Left ventricle myocardium inferior (tissue), 1 donor: ENCODE results near the gene C9orf40. TPM values are rescaled to one million over a fixed set of nuclear protein-coding genes. Genes with fewer than 3 reads are reported as not detected.

Experiments
- DNase-seq: peaks from one replicate; pipeline ENCODE4 v3.0.0-alpha.2; 2020
- H3K27ac ChIP-seq: fragments of 200-600 bp; replicated peaks from 2 replicates; pipeline ENCODE4 v1.8.0; 2021
- H3K27me3 ChIP-seq: fragments of 200-600 bp; 2 replicates; pipeline ENCODE4 v1.8.0; 2021; ENCODE audit warnings: low read depth
- H3K36me3 ChIP-seq: fragments of 200-600 bp; 2 replicates; pipeline ENCODE4 v1.8.0; 2021
- H3K4me1 ChIP-seq: fragments of 200-600 bp; 2 replicates; pipeline ENCODE4 v1.8.0; 2021
- H3K4me3 ChIP-seq: fragments of 200-600 bp; 2 replicates; pipeline ENCODE4 v1.8.0; 2021; ENCODE audit warnings: mild to moderate bottlenecking, moderate library complexity
- H3K9me3 ChIP-seq: fragments of 200-600 bp; replicated peaks from 2 replicates; pipeline ENCODE4 v1.8.0; 2021
- CTCF ChIP-seq: fragments of 200-600 bp; IDR thresholded peaks from 2 replicates; pipeline ENCODE4 v1.8.0; 2021; ENCODE audit warnings: antibody characterized with exemption, mild to moderate bottlenecking, borderline replicate concordance
- intact Hi-C: fragments of 100-400 bp; cut with micrococcal nuclease; formaldehyde crosslinking; loops from one replicate; pipeline ENCODE4 v1.11.0; 2022
- total RNA-seq: library from RNA; stranded (reverse); fragmentation: NEBNext Ultra II Directional; extraction: Animal tissue kit (Norgen Biotek cat#: 25700); gene quantifications from one replicate; pipeline ENCODE4 v1.2.1, GENCODE V29; 2021
- donor health status: DM: no; HTN: yes; CAD: no; lungs with severe emphysema.

The C9orf40 gene
- total RNA-seq, 1 donor from 2014 or later, result 2.0 TPM

GRCh38 chr9:74951107-74951720, 1.5 kb downstream of the C9orf40 start:
- Histone ChIP-seq H3K9me3 (no peaks in the 10 kb centered on the region), H3K4me1 (peaks cover 35% of the 10 kb centered on the region), H3K27me3 (no peaks in the 10 kb centered on the region), H3K27ac (peak overlapping the region; percentile 95), H3K4me3 (peak overlapping the region; percentile 89), H3K36me3 (no peaks in the 10 kb centered on the region)
- DNase-seq, result no peak
- no peak for TF ChIP-seq CTCF
- intact Hi-C loops, result no loop called here

GRCh38 chr9:74949859-74950855, 2.6 kb downstream of the C9orf40 start:
- peaks cover 35% of the 10 kb centered on the region for H3K4me1 ChIP-seq
- H3K9me3 ChIP-seq, result no peaks in the 10 kb centered on the region
- no peak overlapping the region for H3K4me3 ChIP-seq
- intact Hi-C loops, result no loop called here
- DNase-seq, result no peak
- no peak for TF ChIP-seq CTCF
- no peaks in the 10 kb centered on the region for H3K36me3 ChIP-seq
- no peaks in the 10 kb centered on the region for H3K27me3 ChIP-seq
- H3K27ac ChIP-seq, result peak overlapping the region; percentile 58

- intact Hi-C loops, result no loop called here
- H3K27me3 ChIP-seq, result no peaks in the 10 kb centered on the region
- no peaks in the 10 kb centered on the region for H3K9me3 ChIP-seq
- peaks cover 35% of the 10 kb centered on the region for H3K4me1 ChIP-seq
- no peak for DNase-seq
- H3K4me3 ChIP-seq, result no peak overlapping the region
- H3K36me3 ChIP-seq, result no peaks in the 10 kb centered on the region
- H3K27ac ChIP-seq, result peak overlapping the region; percentile 58
- TF ChIP-seq CTCF, result no peak
Observed at GRCh38 chr9:74948937-74949336, 3.8 kb downstream of the C9orf40 start.

GRCh38 chr9:74946686-74947085, 6.0 kb downstream of the C9orf40 start:
- H3K4me1 ChIP-seq, result peaks cover 19% of the 10 kb centered on the region
- H3K4me3 ChIP-seq, result no peak overlapping the region
- no peaks in the 10 kb centered on the region for H3K27me3 ChIP-seq
- no peaks in the 10 kb centered on the region for H3K36me3 ChIP-seq
- intact Hi-C loops, result no loop called here
- H3K27ac ChIP-seq, result no peak overlapping the region
- TF ChIP-seq CTCF, result no peak
- H3K9me3 ChIP-seq, result no peaks in the 10 kb centered on the region
- DNase-seq, result no peak

GRCh38 chr9:74942801-74943200, 9.9 kb downstream of the C9orf40 start:
- TF ChIP-seq CTCF, result no peak
- Histone ChIP-seq H3K27ac (no peak overlapping the region), H3K27me3 (no peaks in the 10 kb centered on the region), H3K36me3 (no peaks in the 10 kb centered on the region), H3K4me1 (no peaks in the 10 kb centered on the region), H3K4me3 (no peak overlapping the region), H3K9me3 (no peaks in the 10 kb centered on the region)
- DNase-seq, result no peak
- intact Hi-C loops, result no loop called here
